ENCODE results near the gene SELENOO.

The SELENOO gene

DNA sequence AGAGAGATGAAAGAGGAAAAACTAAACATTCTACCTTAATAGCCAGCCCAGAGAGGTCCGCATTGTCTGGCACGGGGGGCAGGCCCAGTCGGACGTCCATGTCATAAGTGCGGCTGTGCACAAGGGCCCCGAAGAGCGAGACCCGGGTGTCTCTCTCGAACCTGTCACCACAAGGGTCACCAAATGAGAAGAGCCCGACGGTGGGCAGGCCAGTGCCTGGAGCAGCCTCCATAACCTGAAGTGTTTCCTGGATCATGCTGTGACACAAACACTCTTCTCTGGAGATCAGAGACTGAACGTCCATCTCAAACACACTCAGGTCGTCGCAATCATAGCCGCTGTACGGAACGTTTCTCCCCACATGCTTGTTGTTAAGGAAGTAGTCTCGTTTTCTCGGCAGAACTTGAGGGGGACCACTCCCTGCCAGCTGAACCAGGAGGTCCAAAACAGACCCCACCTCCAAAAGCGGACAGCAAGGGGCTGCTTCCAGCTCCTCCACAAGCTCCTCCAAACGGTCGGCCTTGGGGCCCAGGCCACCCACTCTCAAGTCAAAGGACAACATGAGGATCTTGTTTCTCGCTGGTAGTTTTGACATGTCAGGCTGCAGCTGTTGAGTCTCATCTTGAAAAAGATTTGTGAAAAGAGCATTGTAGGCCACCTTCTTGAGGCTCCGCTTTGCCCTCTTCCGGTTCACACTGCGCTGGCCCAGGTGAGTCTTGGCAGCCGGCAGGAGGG lies 43.0 kb downstream of the SELENOO start:
- no peak for DNase-seq

DNA sequence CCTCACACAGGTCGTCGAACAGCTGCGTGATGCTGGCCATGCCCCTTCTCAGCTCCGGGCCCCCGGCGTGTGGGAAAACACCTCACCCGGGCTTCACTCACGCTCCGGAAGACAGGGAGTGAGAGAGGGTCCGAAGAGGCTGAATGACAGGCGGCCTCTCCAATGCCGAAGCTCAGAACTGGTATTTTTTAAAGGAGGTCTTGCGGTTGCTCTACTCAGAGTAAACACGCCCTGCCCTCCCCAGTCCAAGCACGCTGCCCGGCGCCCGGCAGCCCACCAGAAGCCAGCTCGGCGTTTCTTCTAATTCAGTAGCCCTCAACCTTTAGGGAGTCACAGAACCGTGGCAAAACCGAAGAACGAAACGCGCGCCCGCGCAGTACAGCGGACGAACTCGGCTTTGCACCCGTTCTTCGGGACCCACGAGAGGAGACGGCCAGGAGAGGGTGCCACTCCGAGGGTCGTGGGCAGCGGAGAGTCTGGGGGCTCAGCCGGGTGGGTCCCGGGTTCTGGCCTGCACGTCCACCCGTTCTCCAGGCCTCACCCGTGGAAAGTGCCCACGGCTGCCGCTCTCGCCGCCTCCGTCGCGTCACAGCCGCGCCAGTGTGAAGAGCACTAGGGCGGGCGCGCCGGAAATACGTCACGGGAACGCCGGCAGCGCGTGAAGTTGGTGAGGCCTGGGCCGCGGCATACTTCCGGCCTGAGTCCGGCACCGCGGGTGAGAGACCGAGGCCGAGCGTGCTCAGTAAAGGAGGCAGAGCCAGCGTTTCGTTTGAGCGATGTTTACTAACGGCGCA lies 43.8 kb downstream of the SELENOO start, which contains the start of gene TUBGCP6:
TSS of gene TUBGCP6 (minus strand) at position 604 of the 794 bp plus-strand sequence. CDS start at position 40, 564 bp downstream.
- peak; percentile 67 for DNase-seq

DNA sequence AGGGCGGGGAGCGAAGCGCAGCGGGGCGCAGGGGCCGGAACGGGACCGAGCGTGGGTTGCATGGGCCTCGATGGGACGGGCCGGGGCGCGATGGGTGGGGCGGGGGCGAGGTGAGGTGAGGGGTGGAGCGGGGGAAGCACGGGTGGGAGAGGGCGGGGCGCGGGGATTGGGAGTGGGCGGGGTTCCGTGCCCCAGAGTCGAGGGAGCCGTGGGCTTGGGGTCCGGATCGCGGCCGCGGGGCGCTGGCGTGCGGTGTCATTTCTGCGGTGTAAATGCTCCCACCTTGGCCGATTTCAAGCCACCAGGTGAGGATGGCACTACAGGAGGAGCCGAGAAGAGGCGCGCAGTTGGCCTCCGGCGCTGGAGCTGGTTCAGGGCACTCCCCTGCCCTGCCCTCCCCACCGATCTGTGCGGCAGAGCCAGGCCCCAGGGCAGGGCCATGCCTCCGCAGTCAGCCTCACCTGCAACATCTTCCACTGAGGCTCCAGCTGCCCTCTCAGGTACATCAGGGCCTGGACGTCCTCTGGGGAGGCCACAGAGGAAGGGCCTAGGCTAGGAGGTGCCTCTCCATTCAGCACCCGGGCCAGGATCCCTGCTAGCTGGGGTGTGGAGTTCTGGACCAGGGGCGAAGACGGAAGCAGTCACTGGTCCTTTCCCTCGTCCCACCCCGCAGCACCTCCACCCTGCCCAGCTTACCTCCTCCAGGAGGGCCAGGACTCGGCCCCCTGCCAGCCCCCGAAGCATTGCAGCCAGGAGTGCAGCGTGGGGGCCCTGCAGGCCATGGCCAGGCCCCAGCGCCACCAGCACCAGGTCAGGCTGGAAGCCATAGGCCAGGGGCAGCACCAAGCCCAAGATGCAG lies 44.6 kb downstream of the SELENOO start:
- DNase-seq = no peak

DNA sequence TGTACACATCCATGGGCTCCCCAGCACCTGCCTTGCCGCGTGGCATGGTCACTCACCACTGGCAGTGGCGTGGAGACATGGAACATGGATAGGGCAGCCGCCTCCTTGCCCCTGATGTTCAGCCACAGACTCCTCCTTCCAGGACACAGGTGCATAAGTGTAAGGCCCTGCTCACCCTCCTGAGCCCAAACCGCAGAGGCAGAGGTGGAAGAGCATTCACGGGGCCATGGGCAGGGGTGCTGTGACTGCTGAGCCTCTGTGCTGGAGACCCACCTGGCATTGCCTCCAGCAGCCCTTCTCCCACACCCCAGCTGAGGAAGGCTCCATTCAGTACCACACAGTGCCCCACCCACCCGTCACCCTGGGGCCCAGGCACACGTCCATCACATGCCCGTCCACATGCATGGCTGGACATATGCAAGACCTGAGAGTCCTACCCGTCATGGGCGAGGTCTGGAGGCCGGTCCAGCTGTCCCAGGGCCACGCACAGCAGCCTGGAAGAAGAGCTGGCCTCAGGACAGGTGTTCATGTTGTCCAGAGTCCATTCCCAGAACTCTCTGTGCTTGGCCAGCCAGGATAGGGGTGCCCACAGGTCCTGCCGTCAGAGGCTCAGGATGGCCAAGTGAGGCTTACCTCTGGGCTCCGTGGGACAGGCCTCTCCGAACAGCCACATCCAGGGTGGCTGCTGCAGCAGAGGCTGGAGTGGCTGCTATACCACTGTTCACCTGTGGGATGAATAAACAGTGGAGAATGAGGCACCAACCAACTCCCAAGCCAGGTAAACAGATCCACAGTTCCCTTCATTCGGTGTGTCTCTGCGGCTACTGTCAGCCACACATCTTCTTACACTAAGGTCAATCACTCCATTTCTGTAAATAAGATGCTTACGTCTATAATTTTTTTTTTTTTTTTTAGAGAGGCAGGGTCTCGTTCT lies 45.7 kb downstream of the SELENOO start:
- DNase-seq = no peak

DNA sequence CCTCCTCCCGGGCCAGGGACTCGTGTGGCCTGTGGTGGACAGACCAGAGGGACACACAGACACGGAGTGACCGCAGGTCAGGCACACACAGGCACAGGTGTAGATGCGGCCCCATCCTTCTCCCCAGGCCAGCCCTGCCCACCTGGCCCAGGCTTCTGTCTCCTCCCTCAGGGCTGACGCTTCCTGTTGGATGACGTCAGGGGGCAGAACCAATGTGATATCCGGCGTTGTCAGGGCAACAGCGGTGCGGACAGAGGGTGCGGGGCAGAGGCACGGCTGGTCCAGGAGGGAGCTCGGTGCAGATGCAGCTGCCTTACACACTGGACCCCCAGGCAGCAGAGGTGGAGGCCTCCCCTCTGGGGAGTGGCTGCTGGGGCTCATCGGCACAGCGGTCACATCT lies 46.9 kb downstream of the SELENOO start:
- DNase-seq = no peak

DNA sequence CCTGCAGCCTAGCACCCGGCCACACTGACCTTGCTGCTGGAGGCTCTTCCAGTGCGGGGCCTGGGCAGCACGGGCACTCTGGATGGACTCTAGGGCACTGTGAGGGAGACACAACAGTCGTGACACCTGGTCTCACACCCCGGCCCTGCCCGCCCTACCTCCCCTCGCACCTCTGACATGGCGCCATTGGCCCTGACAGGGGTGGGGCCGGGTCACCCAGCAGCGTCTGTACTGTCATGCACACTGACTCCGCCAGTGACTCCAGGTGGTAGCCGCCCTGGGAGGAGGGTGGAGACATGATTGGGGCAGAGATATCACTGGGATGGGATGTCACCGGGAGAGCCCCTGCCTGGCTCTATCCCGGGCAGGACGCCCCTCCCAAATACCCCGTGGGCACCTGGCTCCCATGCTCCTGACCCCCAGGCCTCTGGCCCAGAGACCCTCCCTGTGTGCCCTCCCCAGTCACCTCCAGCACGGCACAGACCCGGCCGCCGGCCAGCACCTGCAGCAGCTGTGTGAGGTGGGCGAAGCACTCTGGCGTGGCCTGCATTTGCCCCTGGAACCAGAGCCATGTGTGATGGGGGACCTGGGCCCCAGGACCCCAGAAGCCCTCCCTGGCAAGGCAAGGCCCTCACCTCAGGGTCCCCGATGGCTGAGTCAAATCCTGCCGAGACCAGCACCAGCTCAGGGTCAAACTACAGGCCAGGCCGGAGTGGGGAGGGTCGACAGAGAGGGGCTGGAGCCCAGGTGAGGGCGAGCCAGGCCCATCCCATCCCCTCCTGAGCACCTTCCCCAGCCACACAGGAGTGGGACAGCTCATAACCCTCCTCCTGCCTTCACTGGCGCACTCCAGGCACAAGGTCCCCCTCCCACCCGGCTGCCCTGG lies 47.6 kb downstream of the SELENOO start:
- no peak for DNase-seq

DNA sequence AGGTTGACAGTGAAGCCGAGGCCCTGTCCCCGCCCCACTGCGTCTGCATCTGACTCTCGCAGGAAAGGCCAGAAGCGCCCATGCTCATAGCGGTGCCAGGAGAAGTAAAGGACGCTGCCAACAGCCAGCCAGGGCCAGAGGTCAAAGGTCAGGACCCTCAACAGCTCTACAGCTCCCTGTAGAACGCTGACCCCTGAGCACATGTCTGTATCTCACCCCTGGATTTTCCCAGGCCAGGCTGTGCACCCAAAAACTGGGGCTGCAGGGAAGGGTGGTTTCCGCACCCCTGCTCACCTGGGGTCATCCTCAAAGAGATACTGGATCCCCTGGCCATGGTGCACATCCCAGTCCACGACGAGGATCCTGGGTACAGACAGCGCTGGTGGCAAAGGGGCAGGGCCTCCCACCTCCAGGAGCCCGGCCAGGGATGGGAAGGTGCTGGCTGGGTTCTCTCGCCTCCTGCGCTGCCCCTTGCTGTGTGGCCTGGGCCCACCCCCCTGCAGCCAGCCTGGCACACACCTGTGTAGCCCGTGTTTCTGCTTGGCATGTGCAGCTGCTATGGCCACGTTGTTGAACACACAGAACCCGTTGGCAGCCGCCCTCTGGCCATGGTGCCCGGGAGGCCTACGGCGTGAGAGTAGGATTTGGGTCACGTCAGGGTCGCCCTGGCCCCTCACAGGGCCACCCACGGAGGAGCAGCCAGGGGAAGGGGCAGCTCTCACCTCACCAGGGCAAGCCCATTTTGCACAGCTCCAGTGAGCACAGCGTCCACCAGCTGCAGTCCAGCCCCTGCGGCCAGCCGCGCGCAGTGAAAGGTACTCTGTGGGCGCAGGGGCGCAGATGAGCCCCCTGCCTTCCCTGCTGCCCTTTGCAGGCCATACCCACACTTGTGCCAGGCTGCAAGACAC lies 48.8 kb downstream of the SELENOO start:
- no peak for DNase-seq

DNA sequence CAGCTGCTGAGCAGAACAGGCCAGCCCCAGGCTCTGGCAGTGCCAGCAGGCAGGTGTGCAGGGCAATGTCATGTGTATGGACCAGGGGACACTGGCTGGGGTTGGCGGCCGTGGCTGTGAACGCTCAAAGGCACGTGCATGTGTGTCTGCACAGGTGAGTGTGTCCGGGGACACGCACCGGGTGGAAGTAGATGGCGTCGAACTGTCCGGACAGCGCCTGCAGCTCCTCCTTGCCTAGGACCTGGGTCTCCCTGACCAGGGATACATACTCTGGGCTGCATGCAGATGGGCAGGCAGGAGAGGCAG lies 49.4 kb downstream of the SELENOO start:
- no peak for DNase-seq

DNA sequence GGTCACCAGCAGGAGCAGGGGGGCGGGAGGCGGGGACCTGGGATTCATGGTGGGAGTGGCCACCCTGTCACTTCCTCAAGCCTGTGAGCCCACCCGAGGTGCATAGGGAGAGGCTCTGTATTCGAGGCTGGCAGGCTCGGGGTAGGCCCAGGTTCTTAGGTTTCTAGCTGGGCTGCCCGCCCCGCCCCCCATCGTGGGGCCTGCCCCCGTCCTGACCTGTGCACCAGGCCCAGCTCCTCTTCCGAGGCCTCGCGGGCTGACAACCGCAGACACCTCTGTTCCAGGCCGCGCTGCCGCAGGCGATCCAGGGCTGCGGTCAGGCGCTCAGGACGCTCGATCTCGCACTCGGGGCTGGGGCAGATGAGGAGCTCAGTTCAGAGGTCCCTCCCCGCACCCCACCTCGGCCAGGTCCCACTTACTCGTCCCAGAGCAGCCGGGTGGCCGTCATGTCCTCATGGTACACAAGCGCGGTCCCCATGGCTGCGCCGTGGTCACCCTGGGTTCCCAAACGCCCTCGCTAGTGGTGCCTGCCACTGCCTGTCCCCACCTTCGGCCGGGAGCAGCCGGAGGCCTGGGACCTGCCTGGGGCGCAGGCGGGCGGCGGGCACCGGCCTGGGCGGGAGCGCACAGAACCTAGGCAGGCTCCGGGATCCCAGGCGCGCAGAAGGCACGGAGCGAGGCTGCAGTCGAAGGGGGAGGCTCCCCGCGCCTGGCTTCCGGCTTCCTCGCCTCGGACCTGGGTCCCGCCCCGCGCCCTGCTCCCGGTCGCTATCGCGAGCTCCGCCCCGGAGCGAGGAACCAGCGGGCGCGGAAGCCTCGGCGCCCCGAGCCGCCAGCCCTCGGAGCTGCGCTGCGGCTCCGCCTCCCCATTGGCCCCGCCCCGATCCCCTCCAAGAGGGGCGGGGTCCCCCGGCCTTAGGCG lies 50.0 kb downstream of the SELENOO start, which contains the start of gene HDAC10:
TSS of gene HDAC10 (minus strand) at position 711 of the 922 bp plus-strand sequence. CDS start at position 478, 233 bp downstream.
- DNase-seq = peak; percentile 57

DNA sequence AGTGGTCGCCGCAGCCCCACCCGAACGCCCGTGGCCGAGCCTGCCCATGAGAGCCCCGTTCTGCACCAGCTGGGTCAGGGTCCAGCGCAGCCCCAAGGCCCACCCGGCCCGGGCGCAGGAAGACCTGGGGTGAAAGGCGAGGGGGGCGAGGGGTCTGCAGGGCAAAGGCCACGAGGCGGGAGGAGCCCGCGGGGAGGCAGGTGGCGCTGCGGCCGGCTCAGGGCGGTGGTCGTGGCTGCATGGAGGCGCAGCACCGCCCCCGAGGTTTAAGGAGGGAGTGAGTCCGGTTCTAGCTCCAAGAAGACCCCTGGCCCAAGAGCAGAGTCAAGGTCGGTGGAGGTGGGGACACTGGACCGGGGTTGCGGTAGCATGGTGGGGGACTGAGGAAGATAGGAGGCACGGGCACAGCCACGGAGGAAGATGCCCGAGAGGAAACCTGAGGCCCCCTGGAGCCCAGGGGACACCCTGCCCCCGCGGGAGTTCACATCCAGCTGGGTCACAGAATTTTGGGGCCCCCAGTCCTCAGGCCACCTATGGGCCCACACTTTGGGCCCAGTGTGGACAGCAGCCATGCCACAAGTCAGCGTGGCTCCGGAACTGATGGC lies 50.8 kb downstream of the SELENOO start:
- no peak for DNase-seq

DNA sequence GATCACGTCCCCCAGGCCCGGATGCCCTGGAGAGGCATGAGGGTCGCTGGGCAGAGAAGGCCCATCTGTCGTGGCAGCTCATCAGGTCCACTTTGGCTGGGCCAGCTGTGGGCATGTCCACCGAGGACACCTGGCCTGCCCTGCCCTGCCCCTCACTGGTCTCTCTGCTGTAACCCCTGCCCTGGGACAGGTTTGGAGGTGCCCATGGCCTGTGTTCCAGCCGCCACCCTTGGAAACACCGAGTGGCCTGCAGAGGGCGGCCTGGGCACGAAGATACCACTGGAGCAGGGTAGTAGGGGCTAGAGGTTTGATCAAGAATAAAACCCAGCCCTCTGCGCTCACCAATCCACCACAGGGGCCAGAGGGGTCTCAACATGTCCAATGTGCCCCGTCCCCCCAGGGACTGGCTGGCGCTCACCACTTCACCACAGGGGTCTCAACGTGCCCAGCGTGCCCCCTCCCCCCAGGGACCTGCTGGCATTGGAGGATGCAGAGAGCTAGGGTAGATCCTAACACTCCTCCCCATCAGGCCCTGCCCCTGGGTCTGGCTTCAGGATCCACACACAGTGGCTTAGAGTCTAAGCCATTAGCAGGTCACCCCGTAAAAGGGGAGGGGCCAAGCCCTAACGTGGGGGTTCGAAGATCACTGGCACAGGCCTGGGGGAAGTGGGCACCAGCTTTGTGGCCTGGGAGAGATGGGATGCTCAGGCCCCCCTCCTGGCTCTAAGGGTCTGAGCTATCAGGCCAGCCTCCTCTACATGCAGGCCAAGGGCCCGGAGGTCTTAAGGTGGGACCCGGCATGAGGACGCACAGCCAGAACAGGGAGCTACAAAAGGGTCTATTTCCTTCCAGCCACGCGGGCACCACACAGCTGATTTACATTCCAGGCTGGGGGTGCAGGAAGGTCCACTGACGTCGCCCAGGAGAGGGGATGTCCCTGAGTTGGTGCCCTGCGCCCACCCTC lies 51.6 kb downstream of the SELENOO start:
- DNase-seq = peak; percentile 18

DNA sequence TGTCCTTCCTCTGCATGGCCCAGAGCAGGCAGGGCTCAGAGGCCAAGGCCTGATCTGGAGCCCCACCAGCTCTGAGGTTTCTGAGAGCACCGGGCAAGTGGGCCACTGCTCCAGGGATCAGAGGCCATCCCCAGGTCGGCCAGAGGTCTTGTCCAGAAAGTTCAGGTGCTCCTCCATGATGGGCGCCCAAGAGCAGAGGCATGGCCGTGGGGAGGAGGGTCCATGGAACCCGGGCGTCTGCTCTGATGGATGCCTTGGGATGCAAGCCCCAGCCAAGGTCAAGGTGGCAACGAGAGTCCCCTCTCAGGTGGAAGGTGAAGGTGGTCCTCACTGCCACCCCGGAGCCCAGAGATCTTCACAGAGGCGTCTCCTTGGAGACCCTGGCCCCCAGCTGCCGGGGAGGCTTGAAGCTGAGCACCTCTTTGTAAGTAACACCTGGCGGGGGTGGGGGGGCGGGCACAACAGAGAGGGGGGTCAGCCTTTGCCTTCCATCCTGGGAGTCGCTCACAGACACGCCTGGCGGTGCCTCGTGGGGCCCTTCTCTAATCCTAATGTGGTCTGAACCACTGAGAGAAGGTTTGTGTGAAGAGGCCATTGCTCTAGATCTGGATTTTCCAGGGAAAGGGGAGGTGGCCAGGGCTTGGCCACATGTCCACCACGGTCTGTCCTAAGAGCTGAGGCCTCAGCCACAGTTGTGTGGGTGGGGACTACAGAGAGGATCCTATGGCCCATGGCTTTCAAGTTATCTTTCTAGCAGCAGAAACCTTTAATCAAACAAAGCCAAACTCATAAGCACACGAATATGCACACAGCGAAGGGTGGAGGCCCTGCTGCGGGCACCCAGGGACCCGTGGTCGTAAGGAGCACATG lies 52.5 kb downstream of the SELENOO start:
- DNase-seq = no peak

DNA sequence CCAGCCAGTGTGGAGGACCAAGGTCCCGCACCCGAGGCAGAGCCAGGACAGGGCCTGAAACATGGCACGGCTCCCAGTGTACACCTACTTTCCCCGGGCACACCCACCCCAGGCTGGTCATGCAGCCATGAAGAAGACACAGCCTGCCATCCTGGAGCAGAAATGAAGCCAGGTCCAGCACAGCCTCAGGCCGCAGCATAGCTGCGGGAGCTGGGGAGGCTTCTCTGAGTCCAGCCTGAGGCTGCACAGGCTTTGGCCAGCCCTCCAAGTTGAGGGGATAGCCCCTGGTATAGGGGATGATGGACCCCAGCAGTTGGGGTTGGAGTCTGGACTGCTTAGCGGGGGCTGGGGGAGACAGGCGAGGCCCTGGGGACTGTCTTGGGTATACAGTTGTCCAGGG lies 53.1 kb downstream of the SELENOO start:
- DNase-seq = no peak

DNA sequence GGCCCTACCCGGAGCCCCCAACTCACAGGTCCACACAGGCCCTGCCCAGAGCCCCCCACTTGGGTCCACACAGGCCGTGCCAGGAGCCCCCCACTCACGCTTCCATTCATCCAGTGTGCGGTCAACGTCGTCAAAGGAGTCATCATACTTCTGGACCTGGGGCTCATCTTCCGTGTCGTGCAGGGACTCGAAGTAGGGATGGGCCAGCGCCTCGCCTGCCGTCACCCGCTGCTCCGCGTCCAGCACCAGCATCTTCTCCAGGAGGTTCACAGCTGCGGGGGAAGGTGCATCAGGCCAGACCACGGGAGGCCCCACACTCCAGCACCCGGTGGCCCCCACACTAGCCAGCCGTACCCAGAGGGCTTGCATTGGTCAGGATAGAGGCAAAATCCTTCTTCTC lies 54.3 kb downstream of the SELENOO start:
- DNase-seq = no peak

DNA sequence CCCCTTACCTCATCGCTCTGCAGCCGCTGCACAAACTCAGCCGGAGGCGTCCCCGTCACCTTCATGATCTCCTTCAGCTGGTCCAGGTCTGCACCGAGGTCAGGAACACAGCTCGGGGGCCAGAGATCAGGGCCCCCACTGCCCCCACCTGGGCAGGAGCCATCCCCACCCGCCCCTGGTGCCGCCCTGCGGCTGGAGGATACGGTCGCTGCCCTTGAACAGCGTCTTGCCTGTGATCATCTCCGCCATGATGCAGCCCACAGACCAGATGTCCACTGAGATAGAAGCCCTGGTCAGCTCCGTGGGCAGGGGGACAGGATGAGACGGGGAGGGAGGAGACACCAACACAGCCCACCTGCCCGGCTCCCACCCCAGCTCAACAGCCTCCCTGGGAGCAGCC lies 54.8 kb downstream of the SELENOO start:
- DNase-seq = no peak

DNA sequence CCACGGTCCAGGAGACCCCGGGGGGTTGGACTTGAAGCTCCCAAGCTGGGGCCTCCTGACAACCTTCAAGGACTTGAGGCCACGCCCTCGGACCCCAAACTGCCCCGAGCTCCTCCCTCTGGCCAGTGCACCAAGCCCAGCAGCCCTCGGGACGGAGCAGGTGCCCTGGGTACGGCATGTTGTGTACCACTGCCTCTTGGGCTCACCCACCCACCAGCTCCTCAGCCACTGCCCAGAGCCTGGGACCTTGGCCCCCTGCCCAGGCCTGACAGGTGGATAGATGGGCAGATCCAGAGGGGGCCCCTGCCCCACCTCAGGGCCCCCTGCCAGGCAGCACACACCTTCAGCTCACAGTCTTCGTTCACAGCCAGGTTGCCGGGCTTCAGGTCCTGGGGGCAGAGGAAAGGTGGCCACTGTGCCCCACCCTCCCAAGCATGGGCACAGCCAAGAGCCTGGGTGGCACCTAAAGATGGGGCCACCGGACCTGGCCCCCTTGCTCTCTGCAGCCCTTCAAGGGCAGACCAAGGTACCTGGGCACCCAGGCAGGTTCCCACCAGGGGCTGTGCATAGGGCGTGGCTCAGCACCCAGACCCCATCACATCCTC lies 55.5 kb downstream of the SELENOO start:
- DNase-seq = no peak
